NCI-H2196 treated with DMSO at 0.1 percent for 48 hours (cell line): ENCODE results near the gene SLX9.

Source experiments
- DNase-seq: peaks from one replicate; lab custom pipeline; 2025; ENCODE audit not compliant: unreplicated experiment; lab: John Stamatoyannopoulos, UW

The SLX9 gene

GRCh38 chr21:44913425-44914175, 26.2 kb upstream of the SLX9 start:
- no peak for DNase-seq

GRCh38 chr21:44914176-44914874, 25.5 kb upstream of the SLX9 start:
- no peak for DNase-seq

GRCh38 chr21:44916965-44917364, 22.9 kb upstream of the SLX9 start:
- no peak for DNase-seq

GRCh38 chr21:44917446-44918106, 22.3 kb upstream of the SLX9 start:
- DNase-seq, result no peak

- no peak for DNase-seq
These were observed 21.7 kb upstream of the SLX9 start for GRCh38 chr21:44918107-44918470.

- DNase-seq, result no peak
These were observed 21.2 kb upstream of the SLX9 start for GRCh38 chr21:44918581-44919033.

GRCh38 chr21:44919111-44919912, 20.5 kb upstream of the SLX9 start:
- DNase-seq, result no peak

- DNase-seq, result no peak
These were observed 19.7 kb upstream of the SLX9 start for GRCh38 chr21:44919913-44920693.

GRCh38 chr21:44920694-44921604, 18.9 kb upstream of the SLX9 start, which contains the start of gene ITGB2:
ITGB2 (minus strand) TSS chr21:44920899; CDS start chr21:44910782, 10,117 bp downstream.
- no peak for DNase-seq

- no peak for DNase-seq
These were observed 17.9 kb upstream of the SLX9 start for GRCh38 chr21:44921928-44922327.

GRCh38 chr21:44923480-44924084, 16.2 kb upstream of the SLX9 start:
- no peak for DNase-seq

- DNase-seq, result no peak
These were observed 15.0 kb upstream of the SLX9 start for GRCh38 chr21:44924606-44925377.

- DNase-seq, result no peak
These were observed 14.5 kb upstream of the SLX9 start for GRCh38 chr21:44925378-44925755.

- no peak for DNase-seq
These were observed 13.3 kb upstream of the SLX9 start for GRCh38 chr21:44926331-44927101.

GRCh38 chr21:44927259-44927586, 12.6 kb upstream of the SLX9 start:
- no peak for DNase-seq

- no peak for DNase-seq
These were observed 12.0 kb upstream of the SLX9 start for GRCh38 chr21:44927587-44928461.
